Measurements from ENCODE around the gene NAA50.

NAA50 gene

GRCh38 chr3:113685124-113685523, 60.9 kb downstream of the NAA50 start:
- DNase-seq, result no peak

GRCh38 chr3:113684271-113684819, 61.7 kb downstream of the NAA50 start:
- DNase-seq, result peak in 2 of 4 experiments; percentile 37 to 38

- DNase-seq, result no peak
These were observed 67.3 kb downstream of the NAA50 start for GRCh38 chr3:113678773-113679172.

GRCh38 chr3:113677737-113678136, 68.3 kb downstream of the NAA50 start:
- no peak for DNase-seq

- peak; percentile 21 to 57 (median 34) for DNase-seq
These were observed 69.8 kb downstream of the NAA50 start for GRCh38 chr3:113676261-113676660.

- no peak for DNase-seq
These were observed 72.5 kb downstream of the NAA50 start for GRCh38 chr3:113673593-113673992.

- peak in 3 of 4 experiments; percentile 20 to 28 (median 22) for DNase-seq
These were observed 78.0 kb downstream of the NAA50 start for GRCh38 chr3:113668015-113668414.
